CD4-positive, alpha-beta T cell treated with Interleukin-1 beta for 1 hour (primary cell): ENCODE data around the gene FMO1.
"Not testable (repeated sequence)": the region's sequence is repeated elsewhere in the genome, so short reads cannot be mapped to it uniquely, and the experiment has no call there.

ENCODE experiments used
- DNase-seq, 2 donors: peaks; one replicate each; pipeline ENCODE4 v3.0.0-alpha.2; 2020 to 2022

The FMO1 gene

DNA sequence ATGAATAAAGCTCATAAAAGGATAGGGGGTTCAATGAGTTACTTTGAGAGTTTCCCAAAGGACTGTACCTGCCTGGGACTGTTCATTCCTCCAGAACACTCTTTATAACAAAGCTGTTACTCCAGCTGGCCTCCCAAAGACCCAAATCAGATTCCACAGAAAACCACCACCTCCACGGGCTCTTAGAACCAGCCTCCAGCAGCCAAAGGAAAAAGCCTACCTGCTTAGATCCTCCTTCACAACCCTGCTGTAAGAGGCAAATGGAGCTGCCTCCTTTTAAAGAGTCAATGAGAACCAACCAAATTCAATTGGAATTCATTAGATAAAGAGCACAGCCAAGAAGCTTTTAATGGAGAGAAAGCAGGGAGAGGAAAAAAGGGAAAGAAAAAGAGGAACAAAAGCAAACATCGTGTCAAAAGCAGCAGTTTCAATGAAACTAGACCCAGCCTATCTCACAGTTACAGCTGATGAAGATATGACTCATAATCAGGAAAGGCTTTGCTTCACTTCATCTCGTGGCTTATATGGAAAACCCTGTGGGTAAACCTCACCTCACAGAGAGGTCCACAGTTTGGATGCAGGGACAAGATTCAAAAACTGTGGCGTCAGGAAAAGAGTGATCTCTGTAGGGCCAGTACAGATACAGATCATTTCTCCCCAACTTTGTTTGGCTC is 37.9 kb downstream of the FMO1 start:
- no peak for DNase-seq

DNA sequence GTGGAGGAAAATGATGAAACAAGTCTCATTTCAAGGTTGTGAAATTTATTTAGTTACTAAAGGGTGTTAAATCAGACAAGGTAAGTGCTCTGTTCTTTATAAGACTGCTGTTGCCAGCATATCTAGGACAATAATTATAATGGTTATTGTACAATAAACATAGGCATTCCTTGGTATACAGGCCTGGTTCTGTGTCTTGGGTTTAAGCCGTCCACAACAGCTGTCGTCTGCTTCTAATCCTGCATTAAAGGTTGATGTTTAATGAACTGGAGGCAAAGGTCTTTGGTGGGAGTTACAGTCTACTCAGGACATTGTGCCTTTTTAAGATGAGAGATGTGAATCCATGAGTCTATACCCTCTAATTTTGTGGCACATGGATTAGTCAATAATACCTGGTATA is 42.3 kb downstream of the FMO1 start:
- DNase-seq = no peak

DNA sequence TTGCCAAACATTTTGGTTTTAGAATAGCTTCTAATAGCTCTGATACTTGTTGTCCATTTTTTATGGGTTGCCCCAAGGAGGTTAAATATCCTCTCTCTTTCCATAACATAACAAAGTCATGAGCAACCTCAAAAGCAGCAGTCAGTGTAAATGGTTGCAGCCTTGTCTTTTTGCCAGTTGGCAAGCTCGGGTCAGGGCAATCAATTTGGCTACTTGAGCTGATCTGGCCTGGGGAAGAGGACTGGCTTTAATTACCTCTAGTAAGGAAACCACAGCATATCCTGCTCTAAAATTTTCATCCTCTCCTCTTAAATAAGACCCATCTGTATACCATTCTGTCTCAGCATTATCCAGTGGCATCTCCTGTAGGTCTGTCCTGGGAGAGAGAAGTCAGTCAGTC is 44.5 kb downstream of the FMO1 start:
- no peak for DNase-seq

DNA sequence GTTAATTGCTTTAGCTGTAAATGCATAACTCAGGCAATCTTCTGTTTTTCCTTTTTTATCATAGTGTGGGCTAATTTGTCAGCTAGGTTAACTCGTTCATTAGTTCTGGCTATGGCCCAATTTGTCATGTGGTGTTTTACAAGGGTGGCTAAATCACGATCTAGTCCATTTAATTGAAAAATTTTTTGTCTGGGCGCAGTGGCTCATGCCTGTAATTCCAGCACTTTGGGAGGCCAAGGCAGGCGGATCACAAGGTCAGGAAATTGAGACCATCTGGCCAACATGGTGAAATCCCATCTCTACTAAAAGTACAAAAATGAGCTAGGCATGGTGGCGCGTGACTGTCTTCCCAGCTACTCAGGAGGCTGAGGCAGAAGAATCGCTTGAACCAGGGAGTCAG is 47.1 kb downstream of the FMO1 start:
- not testable (repeated sequence) for DNase-seq

DNA sequence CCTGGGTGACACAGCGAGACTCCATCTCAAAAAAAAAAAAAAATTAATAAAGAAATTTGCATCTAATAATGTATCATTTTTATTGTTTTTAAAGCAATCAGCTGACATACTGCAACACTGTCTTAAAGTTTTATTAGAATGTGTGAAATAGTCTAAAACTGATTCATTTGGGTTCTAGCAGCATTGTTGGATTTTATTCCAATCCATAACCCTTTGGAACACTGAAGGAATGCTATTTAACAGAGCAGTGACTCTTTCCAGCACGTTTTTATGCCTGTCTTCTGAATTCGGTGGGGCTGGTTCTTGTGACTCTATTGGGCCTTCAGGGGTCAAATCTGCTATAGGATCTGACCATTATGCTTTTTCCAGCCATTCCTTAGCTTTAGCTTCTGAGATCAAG is 47.5 kb downstream of the FMO1 start:
- no peak for DNase-seq

DNA sequence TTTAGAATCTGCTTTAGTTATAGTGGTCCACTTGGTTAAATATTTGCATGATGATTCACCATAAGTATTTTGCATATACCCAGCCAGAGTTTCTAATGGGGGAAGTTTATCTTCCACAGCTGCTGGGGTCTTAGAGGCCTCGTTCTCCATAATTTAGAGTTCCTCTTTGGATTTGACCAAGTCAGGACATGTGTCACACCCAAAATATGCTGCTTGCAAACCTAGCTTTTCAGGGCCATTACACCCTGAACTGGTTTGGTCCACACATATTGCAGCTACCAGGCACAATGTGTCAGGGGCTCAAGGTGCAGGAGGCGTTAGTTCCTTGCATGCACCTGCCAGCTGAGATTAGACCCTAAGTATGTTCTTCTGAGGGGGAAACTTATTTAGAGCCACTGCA is 48.6 kb downstream of the FMO1 start:
- DNase-seq = no peak

DNA sequence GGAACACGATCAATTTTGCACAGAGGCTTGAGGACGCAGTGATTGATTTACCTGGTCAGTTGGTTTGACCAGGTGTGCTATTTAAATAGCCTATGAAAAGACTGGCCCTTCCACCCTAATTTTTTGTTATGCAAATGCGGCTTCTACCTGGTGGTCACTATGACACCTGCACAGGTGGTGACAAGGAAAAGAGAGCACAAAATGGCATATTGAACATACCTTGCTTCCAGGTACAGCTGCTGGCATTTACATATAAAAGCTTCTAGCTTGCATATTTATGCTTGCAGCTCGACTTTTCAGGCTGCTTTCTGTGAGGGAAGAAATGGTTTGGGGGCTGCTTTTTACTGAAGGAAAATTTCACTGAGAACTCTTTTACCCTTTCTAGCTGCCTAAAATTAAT is 50.4 kb downstream of the FMO1 start:
- DNase-seq = no peak

DNA sequence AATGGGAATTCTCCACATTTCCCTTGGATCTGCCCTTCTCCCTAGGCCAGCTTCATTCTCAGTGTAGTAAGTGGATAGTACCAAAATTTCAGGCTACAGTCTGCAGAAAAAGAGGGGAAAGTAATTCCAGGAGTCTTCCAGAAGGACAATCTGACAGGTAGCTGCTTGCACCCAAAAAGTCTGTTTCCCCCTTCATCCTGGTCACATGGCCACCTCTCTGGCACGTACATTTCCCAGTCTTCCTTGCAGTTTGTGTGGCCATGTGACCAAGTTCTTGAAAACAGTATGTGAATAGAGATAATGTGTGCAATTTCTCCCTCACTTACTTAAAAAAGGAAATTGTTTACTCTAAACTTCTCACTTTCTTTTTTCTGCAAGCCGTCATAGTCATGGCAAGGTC is 51.0 kb downstream of the FMO1 start:
- DNase-seq = no peak

DNA sequence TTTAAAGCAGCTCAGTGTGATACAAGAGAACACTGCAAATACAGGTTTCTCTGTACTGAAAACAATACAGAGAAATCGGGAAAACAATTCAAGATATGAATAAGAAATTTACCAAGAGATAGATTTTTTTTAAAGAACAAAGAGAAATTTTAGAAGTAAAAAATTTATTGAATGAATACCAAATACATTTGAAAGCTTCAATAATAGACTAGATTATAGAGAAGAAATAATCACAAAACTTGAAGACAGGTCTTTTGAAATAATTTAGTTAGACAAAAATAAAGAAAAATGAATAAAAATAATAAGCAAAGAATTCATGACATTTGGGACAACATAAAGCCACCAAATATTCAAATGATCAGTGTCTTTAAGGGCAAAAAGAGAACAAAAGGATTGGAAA is 52.1 kb downstream of the FMO1 start:
- no peak for DNase-seq

DNA sequence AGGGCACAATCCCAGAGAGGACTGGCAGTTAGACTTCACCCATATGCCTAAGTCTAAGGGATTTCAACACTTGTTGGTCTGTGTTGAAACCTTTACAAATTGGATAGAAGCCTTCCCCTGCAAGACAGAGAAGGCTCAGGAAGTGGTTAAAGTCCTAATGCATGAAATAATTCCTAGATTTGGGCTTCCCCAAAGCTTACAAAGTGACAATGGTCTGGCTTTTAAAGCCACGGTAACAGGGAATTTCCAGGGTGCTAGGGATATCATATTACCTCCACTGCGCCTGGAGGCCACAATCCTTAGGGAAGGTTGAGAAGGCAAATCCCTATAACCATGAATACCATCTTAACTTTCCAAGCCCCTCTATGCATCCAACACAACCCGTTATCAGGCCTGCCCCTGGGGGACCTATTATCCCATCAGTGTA is 62.4 kb downstream of the FMO1 start:
- DNase-seq = no peak

DNA sequence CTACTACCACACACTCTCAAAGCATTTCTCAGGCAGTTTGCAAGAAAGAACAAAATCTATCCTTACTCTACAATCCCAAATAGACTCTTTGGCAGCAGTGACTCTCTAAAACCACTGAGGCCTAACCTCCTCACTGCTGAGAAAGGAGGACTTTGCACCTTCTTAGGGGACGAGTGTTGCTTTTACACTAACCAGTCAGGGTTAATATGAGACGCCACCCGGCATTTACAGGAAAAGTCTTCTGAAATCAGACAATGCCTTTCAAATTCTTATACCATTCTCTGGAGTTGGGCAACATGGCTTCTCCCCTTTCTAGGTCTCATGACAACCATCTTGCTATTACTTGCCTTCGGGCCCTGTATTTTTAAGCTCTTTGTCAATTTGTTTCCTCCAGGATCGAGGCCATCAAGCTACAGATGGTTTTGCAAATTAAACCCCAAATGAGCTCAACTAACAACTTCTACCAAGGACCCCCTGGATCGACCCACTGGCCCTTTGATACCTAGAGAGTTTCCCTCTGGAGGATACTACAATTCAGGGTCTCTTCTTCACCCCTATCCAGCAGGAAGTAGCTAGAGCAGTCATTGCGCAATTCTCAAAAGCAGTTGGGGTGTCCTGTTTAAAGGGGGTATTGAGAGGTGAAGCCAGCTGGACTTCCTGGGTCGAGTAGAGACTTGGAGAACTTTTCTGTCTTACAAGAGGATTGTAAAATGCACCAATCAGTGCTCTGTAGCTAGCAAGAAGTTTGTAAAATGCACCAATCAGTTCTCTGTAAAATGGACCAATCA is 63.7 kb downstream of the FMO1 start:
- DNase-seq = no peak

DNA sequence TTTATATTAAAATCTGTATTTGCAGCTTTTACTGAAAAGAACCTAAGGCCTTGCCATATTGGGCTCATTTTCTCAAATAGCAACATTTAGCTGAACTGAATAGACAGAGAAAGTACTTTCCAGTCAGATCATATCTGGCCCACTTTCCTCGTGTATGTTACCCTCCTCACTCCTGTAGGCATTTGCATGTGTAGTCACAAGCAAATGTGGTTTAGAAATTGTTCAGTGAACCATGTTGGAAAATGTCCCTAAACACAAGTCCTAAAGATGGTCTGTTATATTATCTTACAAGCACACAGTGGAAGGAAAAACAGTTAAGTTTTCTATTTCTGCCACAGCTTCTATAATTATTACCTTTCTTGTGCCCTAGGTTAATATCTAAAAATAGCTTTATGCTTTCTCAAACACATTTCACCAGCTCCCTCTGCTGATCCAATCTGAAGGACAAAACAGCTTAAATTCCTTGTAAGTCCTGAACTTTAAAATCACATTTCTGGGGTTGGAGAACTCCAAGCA is 65.1 kb downstream of the FMO1 start:
- no peak for DNase-seq

DNA sequence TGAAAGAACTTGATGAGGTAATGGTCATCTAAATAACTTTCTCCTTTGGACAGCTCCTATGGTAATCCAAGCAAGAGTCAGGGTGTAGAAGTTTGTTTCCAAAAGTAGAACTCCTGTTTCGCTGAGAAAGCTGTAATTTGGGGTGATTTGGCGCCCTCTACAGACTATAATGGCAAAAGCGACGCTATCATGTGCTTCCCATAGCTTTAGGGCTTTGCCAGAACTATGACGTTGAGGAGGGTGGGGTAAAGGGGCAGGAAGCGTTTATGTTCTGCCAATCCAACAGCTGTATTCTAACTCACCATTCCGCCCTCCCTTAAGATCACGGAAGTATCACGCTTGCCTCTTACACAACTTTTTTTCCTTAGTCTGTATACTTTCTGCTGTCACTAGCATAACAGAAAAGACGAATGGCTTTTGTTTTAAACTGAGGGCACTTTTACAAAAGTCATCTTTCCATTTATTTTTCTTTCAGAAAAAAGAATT is 65.6 kb downstream of the FMO1 start, which contains the start of gene FMO4:
Gene FMO4 (plus strand): TSS at position 349 of the 486 bp plus-strand sequence. CDS start 5,643 bp downstream, outside the sequence.
- peak; percentile 92 to 93 for DNase-seq

DNA sequence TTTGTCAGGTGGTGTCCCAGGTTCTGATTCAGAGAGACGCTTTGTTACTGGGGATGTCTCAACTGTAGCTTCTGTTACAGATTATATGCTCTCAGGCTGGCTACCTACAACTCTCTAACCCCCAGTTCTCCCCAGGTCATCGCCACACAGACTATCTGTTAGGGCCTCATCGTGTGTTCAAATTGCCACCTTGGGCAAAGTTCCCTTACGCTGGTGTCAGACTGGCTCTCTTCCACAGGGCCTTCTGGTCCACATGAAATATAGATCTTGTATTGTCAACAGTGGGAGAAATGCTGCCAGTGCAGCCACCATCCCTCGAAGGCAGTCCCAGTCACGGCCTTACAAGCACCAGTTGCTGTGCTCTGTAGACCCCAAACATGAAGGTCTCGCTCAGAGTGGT is 81.0 kb downstream of the FMO1 start:
- no peak for DNase-seq

DNA sequence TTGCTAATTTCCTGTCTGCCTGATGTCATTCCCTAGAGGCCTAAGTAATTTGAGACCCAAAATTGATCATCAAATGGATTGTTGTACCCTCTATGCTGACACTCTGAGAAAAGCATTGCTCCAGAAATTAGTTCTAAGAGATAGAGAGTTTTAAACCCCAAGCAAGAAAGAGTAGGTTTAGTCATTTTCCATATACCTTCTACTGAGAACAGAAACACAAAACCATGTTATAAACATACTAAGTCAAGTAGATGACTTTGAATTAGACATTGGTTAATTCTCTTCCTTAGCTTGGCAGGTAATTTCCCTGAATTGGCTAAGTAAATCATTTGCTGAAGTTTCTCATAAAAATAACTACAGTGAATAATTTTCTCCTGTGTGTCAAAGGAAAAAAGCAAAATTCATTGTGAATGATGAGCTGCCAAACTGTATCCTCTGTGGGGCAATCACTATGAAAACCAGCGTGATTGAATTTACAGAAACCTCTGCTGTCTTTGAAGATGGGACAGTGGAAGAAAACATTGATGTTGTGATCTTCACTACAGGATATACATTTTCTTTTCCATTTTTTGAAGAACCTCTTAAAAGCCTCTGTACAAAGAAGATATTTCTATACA is 85.8 kb downstream of the FMO1 start:
- no peak for DNase-seq
